Measurements from ENCODE around the gene LARP1B. TPM values are rescaled to one million over a fixed set of nuclear protein-coding genes. Genes with fewer than 3 reads are reported as not detected.
"Not testable (repeated sequence)": the region's sequence is repeated elsewhere in the genome, so short reads cannot be mapped to it uniquely, and the experiment has no call there.

LARP1B gene
- total RNA-seq, 2 experiments from 2014 or later, result 13.5 to 16.9 TPM

DNA sequence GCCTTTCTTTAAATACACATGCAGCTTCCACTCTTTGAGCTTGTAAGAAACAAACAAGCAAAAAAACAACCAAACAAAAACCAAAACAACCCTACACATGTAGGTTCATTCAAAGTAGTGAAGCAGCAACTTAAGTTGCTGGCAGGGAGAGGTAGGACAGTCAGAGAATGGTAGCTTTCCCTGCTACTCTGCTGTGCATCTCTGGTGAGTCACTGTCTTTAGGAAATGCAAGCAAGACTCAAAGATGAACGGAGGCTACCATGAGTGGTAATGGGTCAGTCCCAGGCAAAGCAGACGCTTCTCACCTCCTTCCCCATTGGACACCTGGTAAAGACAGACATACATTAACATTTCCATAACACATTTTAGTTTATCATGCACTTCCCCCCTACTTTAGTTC is 183.3 kb downstream of the LARP1B start:
- ChIA-PET CTCF (no interaction called here), POLR2A (no interaction called here)
- Mint-ChIP-seq H3K4me1 (no peaks in the 10 kb centered on the region), H3K36me3 (ENCODE audit: low read depth) (peaks cover 2% of the 10 kb centered on the region), H3K4me3 (no peak overlapping the region), H3K27ac (no peak overlapping the region), H3K27me3 (peaks cover 2% of the 10 kb centered on the region), H3K9me3 (peaks cover 6% of the 10 kb centered on the region)
- no peak for DNase-seq

DNA sequence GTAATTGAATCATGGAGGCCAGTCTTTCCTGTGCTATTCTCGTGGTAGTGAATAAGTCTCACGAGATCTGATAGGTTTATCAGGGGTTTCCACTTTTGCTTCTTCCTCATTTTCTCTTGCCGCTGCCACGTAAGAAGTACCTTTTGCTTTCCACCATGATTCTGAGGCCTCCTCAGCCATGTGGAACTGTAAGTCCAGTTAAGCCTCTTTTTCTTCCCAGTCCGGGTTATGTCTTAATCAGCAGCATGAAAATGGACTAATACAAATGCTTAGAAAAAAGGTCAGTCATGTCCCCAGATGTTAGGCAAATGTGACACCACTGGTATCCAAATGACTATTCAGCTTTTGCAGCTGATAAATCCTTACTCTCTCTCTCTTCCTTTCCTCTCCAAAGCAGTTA is 184.3 kb downstream of the LARP1B start:
- H3K4me1 Mint-ChIP-seq; H3K36me3 Mint-ChIP-seq (ENCODE audit: low read depth); H3K27ac Mint-ChIP-seq; H3K9me3 Mint-ChIP-seq; H3K4me3 Mint-ChIP-seq; DNase-seq; POLR2A ChIA-PET; H3K27me3 Mint-ChIP-seq: not testable (repeated sequence)
- CTCF ChIA-PET, result interaction anchor here (1.1 kb wide), 1 partner anchor 13 kb away, joined by 4 read pairs; no protein-coding TSS in a partner anchor

DNA sequence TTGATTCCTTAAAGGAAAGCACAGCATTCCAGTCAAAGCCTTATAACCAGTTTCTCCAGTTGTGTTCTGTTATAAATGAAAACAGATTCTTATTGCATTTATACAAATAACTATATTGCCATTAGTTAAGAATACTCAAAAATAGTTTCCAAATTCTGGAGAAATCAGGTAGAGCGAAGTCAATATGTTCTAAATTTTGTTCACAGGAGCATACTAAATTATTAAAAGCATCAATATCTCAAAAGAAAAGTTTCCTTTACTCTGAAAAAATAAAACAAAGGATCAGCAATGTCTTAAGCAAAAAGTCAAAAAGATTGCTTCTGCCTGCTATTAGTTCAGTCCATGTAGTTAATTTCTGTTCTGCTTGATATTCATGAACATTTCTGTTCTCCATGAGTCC is 186.8 kb downstream of the LARP1B start:
- H3K4me1 Mint-ChIP-seq, result no peaks in the 10 kb centered on the region
- peaks cover 7% of the 10 kb centered on the region for H3K27me3 Mint-ChIP-seq
- ChIA-PET CTCF (no interaction called here), POLR2A (no interaction called here)
- no peak for DNase-seq
- peaks cover 4% of the 10 kb centered on the region for H3K36me3 Mint-ChIP-seq (ENCODE audit: low read depth)
- no peak overlapping the region for H3K4me3 Mint-ChIP-seq
- no peak overlapping the region for H3K27ac Mint-ChIP-seq
- H3K9me3 Mint-ChIP-seq, result peaks cover 8% of the 10 kb centered on the region

DNA sequence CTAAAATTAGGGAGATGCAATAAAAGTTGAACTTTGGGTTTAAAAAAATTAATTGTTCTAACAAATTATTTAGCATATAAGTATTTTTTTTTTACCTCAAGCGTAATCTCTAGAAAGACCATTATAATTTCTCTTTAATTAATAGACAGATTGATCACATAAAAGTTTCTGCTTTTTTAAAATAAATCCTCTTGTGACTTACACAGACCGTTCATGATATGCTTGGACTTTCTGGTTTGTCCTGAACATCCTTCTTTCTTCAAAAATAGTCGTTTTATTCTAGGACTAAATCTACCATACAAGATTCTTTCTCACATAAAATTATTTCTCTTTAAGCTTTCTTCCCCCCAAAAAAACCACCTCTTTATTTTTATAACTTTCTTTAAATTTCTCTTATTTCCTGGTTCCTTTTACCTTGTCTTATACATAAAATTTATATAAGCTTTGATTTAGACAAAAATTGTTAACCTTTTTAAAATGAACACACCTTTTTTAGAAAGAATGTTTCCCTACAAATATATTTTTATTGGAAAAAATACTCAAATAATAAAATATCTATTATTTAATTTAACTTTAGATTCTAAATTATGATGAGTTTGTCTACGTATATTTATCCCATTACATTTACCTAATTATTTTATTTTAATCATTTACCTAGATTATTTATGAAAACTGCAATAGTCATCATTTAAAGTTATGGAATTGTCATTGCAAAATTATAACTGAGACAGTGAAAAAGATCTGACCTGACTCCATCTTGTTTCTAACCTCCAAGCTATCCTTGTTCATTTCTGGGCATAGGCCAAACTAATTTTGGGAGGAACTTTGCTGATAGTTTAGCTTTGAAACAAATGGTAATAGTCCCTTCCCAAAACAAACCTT is 188.9 kb downstream of the LARP1B start:
- H3K27ac Mint-ChIP-seq, result no peak overlapping the region
- peaks cover 7% of the 10 kb centered on the region for H3K27me3 Mint-ChIP-seq

DNA sequence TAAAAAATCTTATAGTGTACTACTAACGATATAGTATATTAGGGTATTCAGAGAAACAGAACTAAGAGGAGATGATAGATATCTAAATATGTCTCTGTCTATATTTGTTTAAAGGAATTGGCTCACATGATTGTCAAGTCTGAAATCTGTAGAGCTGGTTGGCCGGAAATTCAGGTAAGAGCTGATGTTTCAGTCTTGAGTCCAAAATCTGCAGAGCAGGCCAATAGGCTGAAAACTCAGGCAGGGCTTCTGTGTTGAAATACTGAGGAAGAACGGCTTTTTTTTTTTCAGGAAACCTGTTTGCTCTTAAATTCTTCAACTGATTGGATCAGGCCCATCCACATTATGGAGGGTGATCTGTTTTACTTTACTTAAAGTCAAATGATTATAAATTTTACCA is 194.8 kb downstream of the LARP1B start:
- H3K27me3 Mint-ChIP-seq, result peaks cover 6% of the 10 kb centered on the region
- DNase-seq, result no peak
- H3K9me3 Mint-ChIP-seq, result no peaks in the 10 kb centered on the region
- ChIA-PET CTCF (interaction anchor here (0.6 kb wide), 1 partner anchor 264 kb away, joined by 3 read pairs; no protein-coding TSS in a partner anchor), POLR2A (no interaction called here)
- H3K27ac Mint-ChIP-seq, result no peak overlapping the region
- no peak overlapping the region for H3K4me3 Mint-ChIP-seq
- H3K36me3 Mint-ChIP-seq (ENCODE audit: low read depth), result no peaks in the 10 kb centered on the region
- H3K4me1 Mint-ChIP-seq, result no peaks in the 10 kb centered on the region

More for the DNA sequence above, 188.9 kb downstream of the LARP1B start:
- Mint-ChIP-seq H3K4me3 (no peak overlapping the region), H3K36me3 (ENCODE audit: low read depth) (peaks cover 4% of the 10 kb centered on the region), H3K4me1 (no peaks in the 10 kb centered on the region), H3K9me3 (peaks cover 8% of the 10 kb centered on the region)
- ChIA-PET POLR2A (no interaction called here), CTCF (no interaction called here)
- no peak for DNase-seq

DNA sequence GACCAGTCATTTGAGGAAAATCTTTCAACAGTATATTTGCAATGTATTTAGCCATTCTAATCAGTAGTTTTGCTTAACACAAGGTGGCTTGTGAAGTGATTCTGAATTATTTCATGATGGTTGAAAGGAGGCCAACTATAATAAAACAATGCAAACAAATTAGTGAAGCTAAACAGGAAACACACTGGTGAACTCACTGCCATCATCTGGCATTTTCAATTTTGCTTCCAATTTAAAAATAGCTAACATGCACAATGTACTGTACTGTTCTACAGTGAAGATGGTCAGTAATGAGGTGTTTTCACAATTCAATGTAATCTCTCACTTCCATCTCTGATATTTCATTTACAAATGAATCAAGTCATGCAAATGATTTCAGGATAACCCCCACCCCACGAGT is 195.4 kb downstream of the LARP1B start:
- ChIA-PET CTCF (no interaction called here), POLR2A (no interaction called here)
- no peak overlapping the region for H3K4me3 Mint-ChIP-seq
- no peaks in the 10 kb centered on the region for H3K9me3 Mint-ChIP-seq
- H3K36me3 Mint-ChIP-seq (ENCODE audit: low read depth), result no peaks in the 10 kb centered on the region
- no peak overlapping the region for H3K27ac Mint-ChIP-seq
- no peak for DNase-seq
- no peaks in the 10 kb centered on the region for H3K4me1 Mint-ChIP-seq
- H3K27me3 Mint-ChIP-seq, result peaks cover 6% of the 10 kb centered on the region

DNA sequence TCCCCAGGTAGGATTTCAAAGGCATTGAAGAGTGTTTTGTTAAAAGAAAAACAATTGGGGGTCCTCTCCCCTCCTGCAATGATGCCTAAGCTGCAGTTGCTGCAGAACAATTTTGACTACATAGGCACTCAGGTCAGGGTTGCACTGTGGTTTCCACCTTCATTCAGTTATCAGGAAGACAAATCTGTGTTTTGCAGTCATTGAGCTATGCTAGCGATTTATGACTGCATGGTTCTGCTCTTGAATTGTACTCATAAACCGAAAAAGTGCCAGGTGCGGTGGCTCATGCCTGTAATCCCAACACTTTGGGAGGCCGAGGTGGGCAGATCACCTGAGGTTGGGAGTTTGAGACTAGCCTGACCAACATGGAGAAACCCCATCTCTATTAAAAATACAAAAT is 197.1 kb downstream of the LARP1B start:
- H3K9me3 Mint-ChIP-seq; H3K4me1 Mint-ChIP-seq; H3K27me3 Mint-ChIP-seq; H3K27ac Mint-ChIP-seq; DNase-seq; H3K4me3 Mint-ChIP-seq; POLR2A ChIA-PET; H3K36me3 Mint-ChIP-seq (ENCODE audit: low read depth): not testable (repeated sequence)
- CTCF ChIA-PET, result interaction anchor here (1.2 to 1.5 kb wide), 2 partner anchors 12 to 141 kb away, joined by 3 to 4 read pairs; no protein-coding TSS in a partner anchor

DNA sequence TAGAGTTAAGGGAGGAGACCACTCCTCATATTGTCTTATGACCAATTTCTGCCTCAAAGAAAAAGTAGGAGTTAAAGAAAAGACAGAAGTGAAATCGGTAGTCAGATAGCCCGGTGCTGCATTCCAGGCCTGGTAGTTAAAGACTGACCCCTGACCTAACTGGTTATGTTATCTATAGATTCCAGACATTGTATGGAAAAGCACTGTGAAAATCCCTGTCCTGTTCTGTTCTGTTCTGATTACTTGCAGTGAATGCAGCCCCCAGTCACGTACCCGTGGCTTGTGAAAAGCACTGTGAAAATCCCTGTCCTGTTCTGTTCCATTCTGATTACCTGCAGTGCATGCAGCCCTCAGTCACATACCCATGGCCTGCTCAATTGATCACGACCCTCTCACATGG is 198.8 kb downstream of the LARP1B start:
- POLR2A ChIA-PET; CTCF ChIA-PET; H3K27me3 Mint-ChIP-seq; DNase-seq; H3K27ac Mint-ChIP-seq; H3K9me3 Mint-ChIP-seq; H3K4me3 Mint-ChIP-seq; H3K4me1 Mint-ChIP-seq; H3K36me3 Mint-ChIP-seq (ENCODE audit: low read depth): not testable (repeated sequence)

Other genes starting within 250 kb of the LARP1B start
- gene PLK4, start 180.4 kb upstream of the LARP1B start, total RNA-seq, result 10 to 100 TPM; 51.3 to 61.4 TPM
- gene MFSD8, start 96.1 kb upstream of the LARP1B start, total RNA-seq, result 10 to 100 TPM; 18.1 to 18.7 TPM
- gene ABHD18, start 95.9 kb upstream of the LARP1B start, total RNA-seq, result 10 to 100 TPM; 22.8 to 26.7 TPM
- 10 to 100 TPM; 36.3 to 39.2 TPM for gene PGRMC2, start 226.5 kb downstream of the LARP1B start, total RNA-seq